HEK293 (cell line): ENCODE results near the gene CFAP43.

Source experiments
- CTCF ChIA-PET: fragments of 350-600 bp; formaldehyde crosslinking; extraction: SDS; loops from one replicate; lab custom pipeline; 2021; ENCODE audit warnings: antibody characterized with exemption; lab: Yijun Ruan, JAX
- POLR2A ChIA-PET: fragments of 300-600 bp; formaldehyde crosslinking; extraction: SDS; loops from one replicate; lab custom pipeline; 2020; ENCODE audit warnings: antibody characterized with exemption, inconsistent platforms; lab: Yijun Ruan, JAX
- H3K27ac ChIP-seq: fragments of 200-500 bp; sonication (Bioruptor generic); 2 replicates; pipeline ENCODE4 v1.5.1; 2014; ENCODE audit warnings: low read depth, low read length, control low read depth, inconsistent platforms; ENCODE audit errors: extremely low read depth
- H3K36me3 ChIP-seq, 2 experiments: fragments of 200-500 bp in 1 of 2; sonication (Bioruptor generic) in 1 of 2; 1 replicate in 1 of 2; 2 replicates in 1 of 2; pipeline ENCODE4 v1.5.1; 2014 to 2017; ENCODE audit warnings: inconsistent platforms in 2 of 2, low read length in 2 of 2; ENCODE audit not compliant: control insufficient read depth in 2 of 2, insufficient read depth in 1 of 2
- H3K4me1 ChIP-seq: fragments of 200-500 bp; sonication (Bioruptor generic); 2 replicates; pipeline ENCODE4 v1.5.1; 2014; ENCODE audit warnings: mild to moderate bottlenecking, low read length, inconsistent platforms; ENCODE audit not compliant: control insufficient read depth, insufficient read depth
- H3K4me3 ChIP-seq: 2 replicates; pipeline ENCODE4 v1.5.1; 2011; ENCODE audit warnings: low read depth, mild to moderate bottlenecking, control low read depth, low read length, moderate library complexity
- H3K9me3 ChIP-seq: fragments of 200-500 bp; sonication (Bioruptor generic); 2 replicates; pipeline ENCODE4 v1.5.1; 2014; ENCODE audit warnings: low read depth, low read length, inconsistent platforms; ENCODE audit not compliant: control insufficient read depth, insufficient read depth
- GLIS1 ChIP-seq: fragments of 450-650 bp; formaldehyde crosslinking; IDR thresholded peaks from 2 replicates; pipeline ENCODE4 v1.5.1; 2016; ENCODE audit warnings: missing biosample characterization, missing genetic modification characterization
- MZF1 ChIP-seq: fragments of 450-650 bp; formaldehyde crosslinking; IDR thresholded peaks from 2 replicates; pipeline ENCODE4 v1.5.1; 2017; ENCODE audit warnings: missing biosample characterization, missing genetic modification characterization, borderline replicate concordance
- ZBTB48 ChIP-seq: fragments of 450-650 bp; formaldehyde crosslinking; IDR thresholded peaks from 2 replicates; pipeline ENCODE4 v1.5.1; 2016; ENCODE audit warnings: missing biosample characterization, missing genetic modification characterization
- ZNF132 ChIP-seq: fragments of 450-650 bp; formaldehyde crosslinking; IDR thresholded peaks from 2 replicates; pipeline ENCODE4 v1.5.1; 2017; ENCODE audit warnings: missing biosample characterization, missing genetic modification characterization, borderline replicate concordance
- ZNF324 ChIP-seq: fragments of 450-650 bp; formaldehyde crosslinking; IDR thresholded peaks from 2 replicates; pipeline ENCODE4 v1.5.1; 2016; ENCODE audit warnings: missing biosample characterization, missing genetic modification characterization
- ZNF350 ChIP-seq: fragments of 450-650 bp; formaldehyde crosslinking; IDR thresholded peaks from 2 replicates; pipeline ENCODE4 v1.5.0; 2017; ENCODE audit warnings: missing biosample characterization, mild to moderate bottlenecking, missing genetic modification characterization
- ZNF398 ChIP-seq: fragments of 450-650 bp; formaldehyde crosslinking; IDR thresholded peaks from 2 replicates; pipeline ENCODE4 v1.5.1; 2017; ENCODE audit warnings: missing biosample characterization, missing genetic modification characterization
- ZNF488 ChIP-seq: fragments of 450-650 bp; formaldehyde crosslinking; IDR thresholded peaks from 2 replicates; pipeline ENCODE4 v1.5.1; 2016; ENCODE audit warnings: missing biosample characterization, missing genetic modification characterization
- ZNF521 ChIP-seq: fragments of 450-650 bp; formaldehyde crosslinking; IDR thresholded peaks from 2 replicates; pipeline ENCODE4 v1.5.1; 2017; ENCODE audit warnings: missing biosample characterization, mild to moderate bottlenecking, missing genetic modification characterization
- ZNF548 ChIP-seq: fragments of 450-650 bp; formaldehyde crosslinking; IDR thresholded peaks from 2 replicates; pipeline ENCODE4 v1.5.1; 2016; ENCODE audit warnings: missing biosample characterization, missing genetic modification characterization
- ZNF600 ChIP-seq: fragments of 450-650 bp; formaldehyde crosslinking; IDR thresholded peaks from 2 replicates; pipeline ENCODE4 v1.5.1; 2016; ENCODE audit warnings: missing biosample characterization, missing genetic modification characterization
- ZNF610 ChIP-seq: fragments of 450-650 bp; formaldehyde crosslinking; IDR thresholded peaks from 2 replicates; pipeline ENCODE4 v1.5.1; 2016; ENCODE audit warnings: missing biosample characterization, missing genetic modification characterization, borderline replicate concordance
- ZNF664 ChIP-seq: fragments of 450-650 bp; formaldehyde crosslinking; IDR thresholded peaks from 2 replicates; pipeline ENCODE4 v1.5.1; 2016; ENCODE audit warnings: missing biosample characterization, missing genetic modification characterization
- ZNF768 ChIP-seq: fragments of 450-650 bp; formaldehyde crosslinking; IDR thresholded peaks from 2 replicates; pipeline ENCODE4 v1.5.1; 2018; ENCODE audit warnings: missing biosample characterization, mild to moderate bottlenecking, missing genetic modification characterization
- ZNF792 ChIP-seq: fragments of 450-650 bp; formaldehyde crosslinking; IDR thresholded peaks from 2 replicates; pipeline ENCODE4 v1.5.1; 2016; ENCODE audit warnings: missing biosample characterization, missing genetic modification characterization
- ZSCAN5A ChIP-seq: fragments of 450-650 bp; formaldehyde crosslinking; IDR thresholded peaks from 2 replicates; pipeline ENCODE4 v1.5.1; 2016; ENCODE audit warnings: missing biosample characterization, missing genetic modification characterization
- TF ChIP-seq, protein P1 (sequence below): fragments of 450-650 bp; formaldehyde crosslinking; IDR thresholded peaks from 2 replicates; pipeline ENCODE4 v1.5.1; 2016; ENCODE audit warnings: missing biosample characterization, missing genetic modification characterization, borderline replicate concordance
- TF ChIP-seq, protein P2 (sequence below): fragments of 450-650 bp; formaldehyde crosslinking; IDR thresholded peaks from 2 replicates; pipeline ENCODE4 v1.5.1; 2016; ENCODE audit warnings: missing biosample characterization, missing genetic modification characterization

CFAP43 gene

DNA sequence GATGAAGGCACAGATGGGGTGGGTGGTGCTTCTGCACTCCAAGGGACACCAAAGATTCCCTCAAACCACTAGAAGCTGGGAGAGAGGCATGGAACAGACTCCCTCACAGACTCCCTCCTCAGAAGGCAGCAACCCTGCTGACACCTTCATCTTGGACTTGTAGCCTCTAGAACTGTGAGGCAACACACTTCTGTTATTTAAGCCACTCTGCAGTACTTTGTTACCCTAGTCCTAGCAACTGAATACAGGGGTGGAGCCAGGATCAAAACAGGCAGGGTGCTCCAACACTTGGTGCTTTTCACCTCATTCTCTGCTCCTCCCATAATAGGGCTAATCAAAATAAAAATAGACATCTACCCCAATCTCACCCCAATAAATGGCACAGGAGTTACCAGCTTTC, 20.2 kb upstream of the CFAP43 start:
- Histone ChIP-seq H3K27ac (no peak overlapping the region; the same call in 1 of the 2 replicates), H3K4me3 (no peak overlapping the region), H3K9me3 (no peaks in the 10 kb centered on the region), H3K4me1 (peaks cover 24% of the 10 kb centered on the region), H3K36me3 (peaks cover 3 to 11% of the 10 kb centered on the region in 2 experiments)
- peak; percentile 15; the same call in 1 of the 2 replicates for TF ChIP-seq ZNF600
- no peak for TF ChIP-seq ZNF132 (tag by site-specific recombination)
- peak; percentile 79; the same call in 1 of the 2 replicates for TF ChIP-seq ZNF610 (tag by site-specific recombination)
- 0 out of 2 replicates have a peak, but pooled peaks have one; percentile 5 for TF ChIP-seq GLIS1 (tag by site-specific recombination)
- peak; percentile 87 for TF ChIP-seq ZNF350 (tag by site-specific recombination)
- TF ChIP-seq, protein P1, sequence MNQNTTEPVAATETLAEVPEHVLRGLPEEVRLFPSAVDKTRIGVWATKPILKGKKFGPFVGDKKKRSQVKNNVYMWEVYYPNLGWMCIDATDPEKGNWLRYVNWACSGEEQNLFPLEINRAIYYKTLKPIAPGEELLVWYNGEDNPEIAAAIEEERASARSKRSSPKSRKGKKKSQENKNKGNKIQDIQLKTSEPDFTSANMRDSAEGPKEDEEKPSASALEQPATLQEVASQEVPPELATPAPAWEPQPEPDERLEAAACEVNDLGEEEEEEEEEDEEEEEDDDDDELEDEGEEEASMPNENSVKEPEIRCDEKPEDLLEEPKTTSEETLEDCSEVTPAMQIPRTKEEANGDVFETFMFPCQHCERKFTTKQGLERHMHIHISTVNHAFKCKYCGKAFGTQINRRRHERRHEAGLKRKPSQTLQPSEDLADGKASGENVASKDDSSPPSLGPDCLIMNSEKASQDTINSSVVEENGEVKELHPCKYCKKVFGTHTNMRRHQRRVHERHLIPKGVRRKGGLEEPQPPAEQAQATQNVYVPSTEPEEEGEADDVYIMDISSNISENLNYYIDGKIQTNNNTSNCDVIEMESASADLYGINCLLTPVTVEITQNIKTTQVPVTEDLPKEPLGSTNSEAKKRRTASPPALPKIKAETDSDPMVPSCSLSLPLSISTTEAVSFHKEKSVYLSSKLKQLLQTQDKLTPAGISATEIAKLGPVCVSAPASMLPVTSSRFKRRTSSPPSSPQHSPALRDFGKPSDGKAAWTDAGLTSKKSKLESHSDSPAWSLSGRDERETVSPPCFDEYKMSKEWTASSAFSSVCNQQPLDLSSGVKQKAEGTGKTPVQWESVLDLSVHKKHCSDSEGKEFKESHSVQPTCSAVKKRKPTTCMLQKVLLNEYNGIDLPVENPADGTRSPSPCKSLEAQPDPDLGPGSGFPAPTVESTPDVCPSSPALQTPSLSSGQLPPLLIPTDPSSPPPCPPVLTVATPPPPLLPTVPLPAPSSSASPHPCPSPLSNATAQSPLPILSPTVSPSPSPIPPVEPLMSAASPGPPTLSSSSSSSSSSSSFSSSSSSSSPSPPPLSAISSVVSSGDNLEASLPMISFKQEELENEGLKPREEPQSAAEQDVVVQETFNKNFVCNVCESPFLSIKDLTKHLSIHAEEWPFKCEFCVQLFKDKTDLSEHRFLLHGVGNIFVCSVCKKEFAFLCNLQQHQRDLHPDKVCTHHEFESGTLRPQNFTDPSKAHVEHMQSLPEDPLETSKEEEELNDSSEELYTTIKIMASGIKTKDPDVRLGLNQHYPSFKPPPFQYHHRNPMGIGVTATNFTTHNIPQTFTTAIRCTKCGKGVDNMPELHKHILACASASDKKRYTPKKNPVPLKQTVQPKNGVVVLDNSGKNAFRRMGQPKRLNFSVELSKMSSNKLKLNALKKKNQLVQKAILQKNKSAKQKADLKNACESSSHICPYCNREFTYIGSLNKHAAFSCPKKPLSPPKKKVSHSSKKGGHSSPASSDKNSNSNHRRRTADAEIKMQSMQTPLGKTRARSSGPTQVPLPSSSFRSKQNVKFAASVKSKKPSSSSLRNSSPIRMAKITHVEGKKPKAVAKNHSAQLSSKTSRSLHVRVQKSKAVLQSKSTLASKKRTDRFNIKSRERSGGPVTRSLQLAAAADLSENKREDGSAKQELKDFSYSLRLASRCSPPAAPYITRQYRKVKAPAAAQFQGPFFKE (tag by site-specific recombination) = no peak
- 0 out of 2 replicates have a peak, but pooled peaks have one; percentile 55 for TF ChIP-seq ZNF548
- TF ChIP-seq ZBTB48 (tag by site-specific recombination) = peak; percentile 23; the same call in 1 of the 2 replicates
- TF ChIP-seq MZF1 (tag by site-specific recombination) = 0 out of 2 replicates have a peak, but pooled peaks have one; percentile 2
- POLR2A ChIA-PET = interaction anchor here (0.9 to 4.4 kb wide), 2 partner anchors 16 to 20 kb away, joined by 3 to 44 read pairs; partner anchors contain the start of gene GSTO2
- CTCF ChIA-PET = interaction anchor here (1.6 kb wide), 1 partner anchor 22 kb away, joined by 4 read pairs; no protein-coding TSS in a partner anchor

DNA sequence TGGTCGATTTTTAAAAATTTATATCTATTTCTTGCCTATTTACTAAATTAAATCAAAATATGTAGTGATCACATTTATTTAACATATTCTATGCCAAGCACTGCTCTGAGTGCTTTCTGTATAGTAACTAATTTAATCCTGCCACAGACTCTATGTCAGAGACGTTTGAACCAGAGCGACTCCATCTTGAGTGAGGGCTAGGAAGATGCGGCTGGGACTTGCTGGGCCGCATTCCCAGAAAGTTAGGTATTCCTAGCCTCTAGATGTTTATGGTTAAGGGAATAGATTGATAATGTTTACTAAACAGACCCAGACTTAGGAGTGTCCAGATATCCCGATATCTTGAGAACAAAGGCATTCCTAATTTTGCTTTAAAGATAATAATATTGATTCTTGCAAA, 19.3 kb upstream of the CFAP43 start:
- CTCF ChIA-PET = no interaction called here
- H3K36me3 ChIP-seq = peaks cover 0 to 3% of the 10 kb centered on the region in 2 experiments; a peak in 1 of 3 replicates
- peak; percentile 67 for TF ChIP-seq ZNF664 (tag by site-specific recombination)
- TF ChIP-seq ZNF768 (tag by site-specific recombination) = no peak
- no peak for TF ChIP-seq MZF1 (tag by site-specific recombination)
- TF ChIP-seq, all 188 proteins: peak for 1
- no peak overlapping the region for H3K4me3 ChIP-seq
- POLR2A ChIA-PET = no interaction called here
- peaks cover 24% of the 10 kb centered on the region for H3K4me1 ChIP-seq
- no peaks in the 10 kb centered on the region for H3K9me3 ChIP-seq
- H3K27ac ChIP-seq = no peak overlapping the region

DNA sequence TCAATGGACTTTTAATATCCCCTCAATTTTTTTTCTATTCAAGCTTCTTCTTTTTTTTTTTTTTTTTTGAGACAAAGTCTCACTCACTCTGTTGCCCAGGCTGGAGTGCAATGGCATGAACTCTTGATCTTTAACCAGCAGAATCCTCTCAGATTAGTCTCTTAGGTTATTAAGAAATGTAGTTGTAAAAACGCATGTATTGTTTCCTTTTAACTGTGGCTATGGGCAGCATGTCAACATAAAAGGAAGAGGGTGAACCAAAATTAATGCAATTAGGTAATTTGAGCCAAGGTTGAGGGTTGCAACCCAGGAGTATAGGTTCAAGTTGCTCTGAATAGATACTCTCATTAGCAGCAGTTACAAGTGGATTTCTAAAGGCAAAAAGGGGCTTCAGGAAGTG, 18.2 kb upstream of the CFAP43 start:
- ChIA-PET CTCF (interaction anchor here (1.6 kb wide), 1 partner anchor 24 kb away, joined by 4 read pairs; no protein-coding TSS in a partner anchor), POLR2A (interaction anchor here (0.7 kb wide), 1 partner anchor 46 kb away, joined by 4 read pairs; no protein-coding TSS in a partner anchor)
- Histone ChIP-seq H3K36me3 (no peaks in the 10 kb centered on the region), H3K4me1 (peaks cover 21% of the 10 kb centered on the region), H3K27ac (no peak overlapping the region), H3K4me3 (no peak overlapping the region), H3K9me3 (no peaks in the 10 kb centered on the region)
- TF ChIP-seq ZSCAN5A (no peak), ZNF398 (tag by site-specific recombination) (no peak), ZNF521 (no peak), ZNF792 (tag by site-specific recombination) (no peak), MZF1 (tag by site-specific recombination) (no peak), ZNF132 (tag by site-specific recombination) (no peak), ZNF488 (tag by site-specific recombination) (no peak), ZNF324 (no peak)
- TF ChIP-seq, protein P2, sequence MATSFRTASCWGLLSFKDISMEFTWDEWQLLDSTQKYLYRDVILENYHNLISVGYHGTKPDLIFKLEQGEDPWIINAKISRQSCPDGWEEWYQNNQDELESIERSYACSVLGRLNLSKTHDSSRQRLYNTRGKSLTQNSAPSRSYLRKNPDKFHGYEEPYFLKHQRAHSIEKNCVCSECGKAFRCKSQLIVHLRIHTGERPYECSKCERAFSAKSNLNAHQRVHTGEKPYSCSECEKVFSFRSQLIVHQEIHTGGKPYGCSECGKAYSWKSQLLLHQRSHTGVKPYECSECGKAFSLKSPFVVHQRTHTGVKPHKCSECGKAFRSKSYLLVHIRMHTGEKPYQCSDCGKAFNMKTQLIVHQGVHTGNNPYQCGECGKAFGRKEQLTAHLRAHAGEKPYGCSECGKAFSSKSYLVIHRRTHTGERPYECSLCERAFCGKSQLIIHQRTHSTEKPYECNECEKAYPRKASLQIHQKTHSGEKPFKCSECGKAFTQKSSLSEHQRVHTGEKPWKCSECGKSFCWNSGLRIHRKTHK (tag by site-specific recombination) = no peak
